HEK293 (cell line): ENCODE measurements around the gene CTRB1.

Source experiments
- CTCF ChIP-seq: fragments of 450-650 bp; formaldehyde crosslinking; IDR thresholded peaks from 2 replicates; pipeline ENCODE4 v1.5.1; 2016; ENCODE audit warnings: missing biosample characterization, missing genetic modification characterization
- HOXA7 ChIP-seq: sonication (generic); formaldehyde crosslinking; IDR thresholded peaks from 2 replicates; pipeline ENCODE4 v1.8.1; 2022; ENCODE audit warnings: missing genetic modification reagents, borderline replicate concordance
- KLF10 ChIP-seq: fragments of 450-650 bp; IDR thresholded peaks from 2 replicates; pipeline ENCODE4 v1.5.1; 2018; ENCODE audit warnings: missing biosample characterization, mild to moderate bottlenecking, missing genetic modification characterization
- PRDM10 ChIP-seq: fragments of 450-650 bp; formaldehyde crosslinking; IDR thresholded peaks from 2 replicates; pipeline ENCODE4 v1.5.1; 2016; ENCODE audit warnings: missing biosample characterization, missing genetic modification characterization
- REST ChIP-seq: fragments of 450-650 bp; formaldehyde crosslinking; IDR thresholded peaks from 2 replicates; pipeline ENCODE4 v1.5.1; 2016; ENCODE audit warnings: missing biosample characterization, missing genetic modification characterization
- YY2 ChIP-seq: fragments of 450-650 bp; formaldehyde crosslinking; IDR thresholded peaks from 2 replicates; pipeline ENCODE4 v1.5.1; 2016; ENCODE audit warnings: missing biosample characterization, missing genetic modification characterization
- ZNF18 ChIP-seq: fragments of 450-650 bp; formaldehyde crosslinking; IDR thresholded peaks from 2 replicates; pipeline ENCODE4 v1.5.1; 2016; ENCODE audit warnings: missing biosample characterization, missing genetic modification characterization
- ZNF366 ChIP-seq: fragments of 450-650 bp; formaldehyde crosslinking; conservative IDR thresholded peaks from 2 replicates; pipeline ENCODE4 v1.5.1; 2016; ENCODE audit warnings: missing biosample characterization, missing genetic modification characterization
- ZNF416 ChIP-seq: fragments of 450-650 bp; formaldehyde crosslinking; IDR thresholded peaks from 2 replicates; pipeline ENCODE4 v1.5.1; 2016; ENCODE audit warnings: missing biosample characterization, missing genetic modification characterization
- ZNF488 ChIP-seq: fragments of 450-650 bp; formaldehyde crosslinking; IDR thresholded peaks from 2 replicates; pipeline ENCODE4 v1.5.1; 2016; ENCODE audit warnings: missing biosample characterization, missing genetic modification characterization
- ZNF549 ChIP-seq: fragments of 450-650 bp; IDR thresholded peaks from 2 replicates; pipeline ENCODE4 v1.5.1; 2018; ENCODE audit warnings: missing biosample characterization, missing genetic modification characterization, mild to moderate bottlenecking, inconsistent platforms, moderate library complexity
- ZNF558 ChIP-seq: fragments of 450-650 bp; formaldehyde crosslinking; IDR thresholded peaks from 2 replicates; pipeline ENCODE4 v1.5.1; 2016; ENCODE audit warnings: missing biosample characterization, missing genetic modification characterization
- ZNF600 ChIP-seq: fragments of 450-650 bp; formaldehyde crosslinking; IDR thresholded peaks from 2 replicates; pipeline ENCODE4 v1.5.1; 2016; ENCODE audit warnings: missing biosample characterization, missing genetic modification characterization
- ZNF658 ChIP-seq: fragments of 450-650 bp; formaldehyde crosslinking; IDR thresholded peaks from 2 replicates; pipeline ENCODE4; 2016; ENCODE audit warnings: missing biosample characterization, missing genetic modification characterization

GRCh38 chr16:75271441-75272096 is 52.8 kb downstream of the CTRB1 start:
- TF ChIP-seq ZNF549 (tag by site-specific recombination) (no peak), CTCF (no peak), PRDM10 (tag by site-specific recombination) (no peak), ZNF416 (no peak), ZNF658 (tag by site-specific recombination) (no peak), KLF10 (no peak), YY2 (tag by site-specific recombination) (no peak), ZNF558 (tag by site-specific recombination) (no peak), ZNF366 (tag by site-specific recombination) (no peak), ZNF18 (no peak), REST (tag by site-specific recombination) (no peak), HOXA7 (no peak), ZNF488 (tag by site-specific recombination) (no peak), ZNF600 (tag by site-specific recombination) (no peak)
